ENCODE results near the gene BRD1. TPM values are rescaled to one million over a fixed set of nuclear protein-coding genes. Genes with fewer than 3 reads are reported as not detected.
"Not testable (repeated sequence)": the region's sequence is repeated elsewhere in the genome, so short reads cannot be mapped to it uniquely, and the experiment has no call there.

Gene BRD1
- polyA plus RNA-seq, 1 experiment: 4.6 TPM

GRCh38 chr22:49825944-49826602, 1.6 kb downstream of the BRD1 start:
- no peak for DNase-seq (ENCODE audit: low read depth)
- POLR2A ChIA-PET: interaction anchor here (0.6 kb wide), 1 partner anchor 136 kb away, joined by 3 read pairs; no protein-coding TSS in a partner anchor
- H3K36me3 ChIP-seq (ENCODE audit: control insufficient read depth, insufficient read depth, low read length): peaks cover 13% of the 10 kb centered on the region
- no peaks in the 10 kb centered on the region for H3K27me3 ChIP-seq (ENCODE audit: control insufficient read depth, insufficient read depth, low read length)
- CTCF ChIA-PET: interaction anchor here (1.3 kb wide), 1 partner anchor 35 kb away, joined by 4 read pairs; no protein-coding TSS in a partner anchor
- no peak for TF ChIP-seq CTCF (IDR thresholded peaks at IDR 0.05; ENCODE audit: insufficient read depth, low read depth, low read length)
- H3K4me3 ChIP-seq (ENCODE audit: low read depth, low read length): peak overlapping the region; percentile 80

GRCh38 chr22:49825436-49825835, 2.2 kb downstream of the BRD1 start:
- H3K4me3 ChIP-seq (ENCODE audit: low read depth, low read length): peak overlapping the region; percentile 80
- ChIA-PET POLR2A (no interaction called here), CTCF (interaction anchor here (1.3 kb wide), 1 partner anchor 35 kb away, joined by 4 read pairs; no protein-coding TSS in a partner anchor)
- no peaks in the 10 kb centered on the region for H3K27me3 ChIP-seq (ENCODE audit: control insufficient read depth, insufficient read depth, low read length)
- H3K36me3 ChIP-seq (ENCODE audit: control insufficient read depth, insufficient read depth, low read length): peaks cover 18% of the 10 kb centered on the region
- no peak for TF ChIP-seq CTCF (IDR thresholded peaks at IDR 0.05; ENCODE audit: insufficient read depth, low read depth, low read length)
- DNase-seq (ENCODE audit: low read depth): no peak

GRCh38 chr22:49824936-49825335, 2.7 kb downstream of the BRD1 start:
- POLR2A ChIA-PET: no interaction called here
- no peak for TF ChIP-seq CTCF (IDR thresholded peaks at IDR 0.05; ENCODE audit: insufficient read depth, low read depth, low read length)
- Histone ChIP-seq H3K27me3 (ENCODE audit: control insufficient read depth, insufficient read depth, low read length) (no peaks in the 10 kb centered on the region), H3K4me3 (ENCODE audit: low read depth, low read length) (no peak overlapping the region), H3K36me3 (ENCODE audit: control insufficient read depth, insufficient read depth, low read length) (peaks cover 22% of the 10 kb centered on the region)
- CTCF ChIA-PET: no interaction called here
- no peak for DNase-seq (ENCODE audit: low read depth)

- ChIA-PET POLR2A (no interaction called here), CTCF (no interaction called here)
- Histone ChIP-seq H3K4me3 (ENCODE audit: low read depth, low read length) (no peak overlapping the region), H3K36me3 (ENCODE audit: control insufficient read depth, insufficient read depth, low read length) (peaks cover 22% of the 10 kb centered on the region), H3K27me3 (ENCODE audit: control insufficient read depth, insufficient read depth, low read length) (no peaks in the 10 kb centered on the region)
- DNase-seq (ENCODE audit: low read depth): no peak
- TF ChIP-seq CTCF (IDR thresholded peaks at IDR 0.05; ENCODE audit: insufficient read depth, low read depth, low read length): no peak
Observed at GRCh38 chr22:49824185-49824925, 3.3 kb downstream of the BRD1 start.

- H3K4me3 ChIP-seq (ENCODE audit: low read depth, low read length): no peak overlapping the region
- DNase-seq (ENCODE audit: low read depth): no peak
- peaks cover 22% of the 10 kb centered on the region for H3K36me3 ChIP-seq (ENCODE audit: control insufficient read depth, insufficient read depth, low read length)
- CTCF ChIA-PET: no interaction called here
- no peaks in the 10 kb centered on the region for H3K27me3 ChIP-seq (ENCODE audit: control insufficient read depth, insufficient read depth, low read length)
- TF ChIP-seq CTCF (IDR thresholded peaks at IDR 0.05; ENCODE audit: insufficient read depth, low read depth, low read length): no peak
- POLR2A ChIA-PET: no interaction called here
Observed at GRCh38 chr22:49823289-49824045, 4.2 kb downstream of the BRD1 start.

GRCh38 chr22:49821741-49822140, 5.9 kb downstream of the BRD1 start:
- POLR2A ChIA-PET; H3K27me3 ChIP-seq (ENCODE audit: control insufficient read depth, insufficient read depth, low read length); H3K4me3 ChIP-seq (ENCODE audit: low read depth, low read length); DNase-seq (ENCODE audit: low read depth): not testable (repeated sequence)
- peaks cover 31% of the 10 kb centered on the region for H3K36me3 ChIP-seq (ENCODE audit: control insufficient read depth, insufficient read depth, low read length)
- CTCF ChIA-PET: interaction anchor here (0.5 to 1.4 kb wide), 2 partner anchors 9 to 155 kb away, joined by 3 read pairs; no protein-coding TSS in a partner anchor

All from BJ (cell line).